ENCODE data around the gene MMS19.
"Not testable (repeated sequence)": the region's sequence is repeated elsewhere in the genome, so short reads cannot be mapped to it uniquely, and the experiment has no call there.

The MMS19 gene

DNA sequence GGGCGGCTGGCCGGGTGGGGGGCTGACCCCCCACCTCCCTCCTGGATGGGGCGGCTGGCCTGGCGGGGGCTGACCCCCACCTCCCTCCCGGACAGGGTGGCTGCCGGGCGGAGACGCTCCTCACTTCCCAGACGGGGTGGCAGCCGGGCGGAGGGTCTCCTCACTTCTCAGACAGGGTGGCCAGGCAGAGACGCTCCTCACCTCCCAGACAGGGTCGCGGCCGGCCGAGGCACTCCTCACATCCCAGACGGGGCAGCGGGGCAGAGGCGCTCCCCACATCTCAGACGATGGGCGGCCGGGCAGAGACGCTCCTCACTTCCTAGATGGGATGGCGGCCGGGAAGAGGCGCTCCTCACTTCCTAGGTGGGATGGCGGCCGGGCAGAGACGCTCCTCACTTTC lies 30.7 kb upstream of the MMS19 start:
- not testable (repeated sequence) for DNase-seq

DNA sequence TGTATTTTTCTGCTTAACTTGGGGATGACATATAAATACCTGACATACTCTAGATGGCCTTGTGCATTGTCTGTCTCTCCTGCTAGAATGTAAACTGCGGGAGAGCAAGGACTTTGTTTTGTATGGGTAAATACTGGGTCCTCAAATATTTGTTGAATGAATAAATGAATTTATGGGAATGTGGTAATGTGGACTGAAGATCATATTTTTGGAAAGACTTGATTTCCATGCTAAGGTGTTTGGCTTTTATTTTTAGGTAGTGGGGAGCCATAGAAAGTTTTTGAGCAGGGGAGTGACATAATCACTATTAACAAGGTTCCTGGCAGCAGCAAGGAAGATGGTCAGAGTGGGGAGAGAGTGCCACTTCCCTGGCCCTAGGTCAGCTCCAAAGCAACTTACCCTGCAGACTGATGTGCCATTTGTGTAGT lies 27.5 kb upstream of the MMS19 start:
- DNase-seq: no peak

DNA sequence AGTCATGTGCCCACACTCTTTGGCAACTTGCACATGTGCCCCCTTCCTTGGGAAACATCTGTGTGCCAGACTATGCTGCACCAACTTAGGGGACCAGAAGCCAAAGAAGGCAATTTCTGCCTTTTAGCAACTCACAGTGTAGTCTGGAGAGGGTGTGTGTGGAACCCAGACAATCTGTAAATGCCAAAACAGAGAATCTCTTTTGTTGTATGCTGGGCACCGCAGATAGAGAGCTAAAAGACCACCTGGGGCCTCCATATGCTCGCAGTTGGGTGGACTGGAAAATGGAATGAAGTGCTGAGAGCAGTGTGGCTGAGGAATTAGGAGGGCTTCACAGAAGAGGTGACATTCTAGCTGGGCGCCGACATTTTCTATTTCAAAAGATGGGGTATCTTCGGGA lies 26.9 kb upstream of the MMS19 start:
- no peak for DNase-seq

DNA sequence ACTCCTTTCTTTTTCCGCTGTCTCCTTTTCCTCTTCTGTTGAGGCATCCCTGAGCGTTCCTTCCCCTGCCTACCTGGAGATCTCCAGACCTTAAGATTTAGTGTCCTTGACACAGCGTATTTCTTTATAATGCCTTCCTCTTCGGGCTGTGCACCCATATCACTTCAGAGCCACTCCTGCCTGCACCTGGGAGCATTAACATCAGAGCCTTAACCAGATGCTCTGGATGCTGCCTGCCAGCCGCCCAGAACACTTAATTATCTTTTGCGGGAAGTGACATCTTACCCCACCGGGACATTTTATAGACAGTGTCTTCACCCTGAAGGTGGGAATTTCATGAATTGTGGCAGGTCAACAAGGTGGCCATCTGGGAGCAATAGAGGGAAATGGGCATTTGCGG lies 24.7 kb upstream of the MMS19 start:
- no peak for DNase-seq

DNA sequence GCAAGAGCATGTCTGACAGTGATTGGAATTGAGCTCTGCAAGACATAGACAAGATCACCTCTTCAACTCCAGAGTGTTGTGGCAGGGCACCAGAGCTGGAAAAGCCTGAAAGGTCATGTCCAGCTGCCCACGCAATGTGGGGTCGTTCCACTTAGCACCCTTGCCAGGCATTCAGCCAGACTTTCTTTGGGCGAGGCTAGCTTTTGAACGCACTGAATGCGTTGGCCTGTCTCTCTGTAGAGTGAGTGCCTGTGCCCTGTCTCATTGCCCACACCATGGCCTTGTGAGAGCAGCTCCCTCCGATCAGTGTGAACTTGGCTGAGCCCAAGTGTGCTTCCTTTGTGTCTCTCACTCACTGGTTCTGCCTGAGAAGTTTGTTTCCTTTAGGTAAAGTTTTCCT lies 23.8 kb upstream of the MMS19 start:
- no peak for DNase-seq

DNA sequence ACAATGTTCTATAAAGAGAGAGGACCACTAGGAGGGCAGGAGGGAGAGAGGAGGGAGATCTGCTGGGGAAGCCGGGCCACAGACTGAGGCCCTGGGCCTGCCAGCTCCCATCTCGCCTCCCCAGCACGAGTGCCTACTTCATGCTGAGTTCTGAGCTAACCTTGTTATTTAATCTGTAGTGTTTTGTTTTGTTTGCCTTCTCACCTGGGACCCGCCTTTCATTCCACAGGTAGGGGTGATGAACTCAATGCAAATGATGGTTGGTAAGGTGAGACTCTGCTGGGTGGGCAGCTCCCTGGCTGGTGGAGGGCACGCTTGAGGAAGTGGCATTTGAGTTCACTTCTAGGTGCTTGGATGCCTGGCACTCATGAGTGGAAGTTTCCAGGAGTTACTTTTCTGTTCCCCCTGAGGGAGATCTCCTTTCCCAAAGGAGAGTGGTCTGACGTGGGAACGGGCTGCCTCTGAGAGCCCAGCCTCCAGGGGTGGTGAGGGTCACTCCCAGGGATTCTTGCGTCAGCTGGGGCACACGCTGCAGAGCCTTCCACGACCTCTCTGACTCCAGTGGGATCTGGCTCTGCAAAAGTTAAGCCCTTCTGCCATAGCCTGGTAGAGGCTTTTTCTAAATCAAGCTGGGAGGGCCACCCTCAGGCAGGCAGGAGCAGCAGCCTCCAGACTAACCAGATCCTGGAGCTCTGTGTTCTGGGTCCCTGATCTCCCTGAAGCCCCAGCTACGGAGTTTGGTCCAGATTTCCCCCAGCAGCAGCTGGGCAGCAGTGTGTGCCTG lies 22.9 kb upstream of the MMS19 start:
- no peak for DNase-seq

DNA sequence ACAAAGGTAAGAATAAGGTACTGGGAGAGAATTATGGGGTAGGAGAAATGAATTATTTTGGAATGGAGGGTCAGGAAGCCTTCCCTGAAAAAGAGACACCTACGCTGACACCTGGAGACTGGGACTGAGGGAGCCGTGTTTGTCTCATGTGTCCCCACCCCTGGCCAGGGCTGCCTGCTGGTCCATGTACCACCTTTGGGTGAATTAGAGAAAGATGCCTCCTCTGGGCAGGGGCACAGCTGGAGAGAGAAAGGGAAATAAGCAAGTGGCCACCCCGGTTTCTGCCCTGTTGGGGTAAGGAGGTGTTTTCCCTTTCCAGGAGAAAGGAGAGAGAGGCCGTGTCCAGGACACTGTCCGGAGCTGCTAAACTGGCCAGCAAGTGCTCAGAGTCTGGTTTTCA lies 22.3 kb upstream of the MMS19 start:
- DNase-seq: no peak

DNA sequence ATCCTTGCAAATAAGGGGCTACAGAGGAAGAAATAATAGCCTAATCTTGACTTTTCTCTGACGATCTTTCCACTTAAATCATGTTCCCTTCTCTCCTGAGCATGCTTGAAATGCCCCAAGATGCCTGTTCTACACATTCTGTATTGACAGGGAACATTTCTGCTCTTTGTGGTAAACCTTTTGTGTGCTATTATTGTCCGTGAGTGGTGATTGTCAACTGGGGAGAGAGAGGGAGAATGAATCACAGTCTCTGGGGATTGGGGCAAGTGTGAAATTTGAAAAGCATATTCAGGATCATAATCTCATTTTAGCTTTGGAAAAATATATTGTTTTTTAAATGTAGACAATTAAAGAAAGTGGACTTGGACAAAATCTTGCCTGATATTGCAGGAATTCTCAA lies 21.1 kb upstream of the MMS19 start:
- DNase-seq: no peak

DNA sequence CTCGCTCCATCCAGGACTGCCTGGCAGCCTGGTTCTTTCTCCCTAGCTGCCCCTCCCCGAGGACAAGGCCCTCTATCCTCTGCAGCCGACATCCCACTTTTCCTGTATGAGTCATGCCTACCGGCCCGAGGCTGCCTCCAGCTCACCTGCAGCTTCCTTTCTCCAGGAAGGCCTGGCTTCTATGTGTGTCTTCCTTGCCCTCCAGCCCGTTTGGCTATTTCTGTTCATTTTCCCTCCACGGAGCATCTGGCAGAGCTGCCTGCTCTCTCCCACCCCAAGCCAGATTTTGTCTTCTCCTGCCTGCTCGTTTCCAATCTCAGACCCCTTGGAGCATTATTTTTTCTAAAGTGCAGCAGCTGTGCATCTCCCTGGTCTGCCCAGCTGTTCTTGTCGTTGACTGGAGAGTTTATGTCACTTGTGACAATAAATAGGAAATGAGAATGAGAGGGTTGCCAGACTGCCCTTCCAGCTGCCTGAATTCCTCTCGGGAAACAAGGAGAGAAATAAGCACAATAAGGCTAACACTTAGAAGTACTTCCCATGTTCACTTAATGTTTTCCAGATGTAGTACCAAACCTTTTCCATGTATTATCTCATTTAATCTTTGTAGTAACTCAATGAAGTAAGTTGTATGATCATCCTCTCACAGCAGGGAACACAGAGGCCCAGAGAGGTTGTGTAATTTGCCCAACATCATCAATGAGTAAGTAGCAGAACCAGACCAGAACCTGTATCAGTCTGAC lies 20.2 kb upstream of the MMS19 start:
- no peak for DNase-seq

DNA sequence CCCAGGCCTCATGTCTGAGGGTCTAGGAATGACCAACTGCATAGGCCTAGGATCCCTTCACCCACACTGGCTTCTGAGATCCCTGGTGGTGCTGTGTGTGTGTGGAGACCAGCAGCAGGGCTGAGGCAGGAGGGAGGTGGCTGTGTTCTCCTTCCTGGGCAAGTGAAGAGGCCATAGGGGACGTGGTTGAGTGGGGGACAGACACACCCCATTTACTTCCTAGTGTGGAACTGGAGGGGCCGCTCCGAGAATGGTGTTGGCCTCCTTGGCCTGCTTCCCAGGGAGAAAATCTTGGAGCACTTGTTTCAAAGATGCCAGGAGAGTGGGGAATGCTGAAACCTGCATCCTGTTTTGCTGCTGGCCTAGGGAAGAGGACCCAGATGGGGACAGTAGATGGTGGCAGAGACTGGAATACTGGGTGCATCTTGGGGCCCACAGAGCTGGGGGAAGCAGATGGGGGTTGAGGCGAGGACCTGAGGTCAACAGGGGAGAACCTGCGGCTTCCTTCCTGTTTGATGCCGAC lies 19.6 kb upstream of the MMS19 start:
- no peak for DNase-seq

DNA sequence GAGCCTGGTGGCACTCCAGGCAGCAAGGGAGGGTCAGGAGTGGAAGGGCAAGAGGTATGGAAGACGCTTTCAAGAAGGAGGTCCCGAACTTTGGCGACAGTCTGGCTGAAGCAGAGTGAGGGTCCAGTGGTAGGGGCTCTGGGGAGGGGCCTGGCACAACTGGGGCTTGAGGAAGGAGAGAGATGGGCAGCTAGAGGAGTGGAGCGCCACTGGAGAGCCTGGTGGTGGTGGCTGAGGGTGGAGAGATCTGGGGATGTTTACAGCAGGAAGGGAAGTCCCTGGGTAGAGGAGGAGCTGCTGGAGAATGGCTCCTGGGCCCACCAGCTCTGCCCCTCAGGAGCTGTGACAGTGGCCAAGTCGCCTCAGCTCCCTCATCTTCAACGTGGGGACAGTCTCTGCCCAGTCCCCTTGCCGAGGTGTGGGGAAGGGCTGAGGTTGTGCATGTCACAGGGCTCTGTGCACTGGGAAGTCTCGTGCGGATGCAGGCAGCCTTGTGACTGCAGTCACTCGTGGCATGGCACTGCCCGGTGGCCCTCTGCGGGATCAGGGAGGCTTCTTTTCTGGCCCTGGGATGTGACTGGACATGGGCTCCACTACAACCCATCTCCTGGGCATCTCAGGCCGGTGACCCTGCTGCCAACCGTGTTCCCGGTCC lies 19.0 kb upstream of the MMS19 start:
- no peak for DNase-seq

DNA sequence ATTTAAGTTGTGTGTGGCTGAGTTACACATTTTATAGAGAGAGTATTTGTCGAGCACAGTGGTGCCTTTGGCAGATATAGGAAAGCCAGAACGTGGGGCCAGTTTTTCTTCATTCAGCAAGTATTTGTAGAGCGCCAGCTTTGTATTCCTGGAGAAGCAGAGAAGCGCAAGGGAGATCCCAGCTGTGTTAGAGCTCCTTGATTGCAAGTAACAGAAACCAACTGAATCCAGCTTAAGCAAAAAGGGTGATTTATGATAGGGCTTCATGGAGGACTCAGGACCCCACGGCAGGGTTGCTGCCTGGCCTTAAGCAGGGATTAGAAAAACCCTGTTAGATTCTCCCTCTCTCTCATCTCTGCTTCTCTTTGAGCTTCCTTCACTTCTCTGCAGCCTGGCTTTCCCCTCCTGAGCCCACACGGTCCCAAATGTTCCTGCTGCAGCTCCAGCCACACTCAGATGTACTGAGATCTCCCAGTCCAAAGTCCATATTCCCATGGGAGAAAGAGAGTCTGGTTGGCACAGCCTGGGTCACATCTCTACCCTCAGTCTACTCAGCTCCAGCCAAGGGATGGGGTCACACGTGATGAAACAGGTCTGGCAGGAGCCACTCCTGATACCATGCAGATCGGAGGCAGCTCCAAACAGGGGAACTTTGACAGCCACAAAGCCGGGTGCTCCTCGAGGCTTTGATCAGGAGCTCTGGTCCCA lies 17.2 kb upstream of the MMS19 start:
- no peak for DNase-seq

DNA sequence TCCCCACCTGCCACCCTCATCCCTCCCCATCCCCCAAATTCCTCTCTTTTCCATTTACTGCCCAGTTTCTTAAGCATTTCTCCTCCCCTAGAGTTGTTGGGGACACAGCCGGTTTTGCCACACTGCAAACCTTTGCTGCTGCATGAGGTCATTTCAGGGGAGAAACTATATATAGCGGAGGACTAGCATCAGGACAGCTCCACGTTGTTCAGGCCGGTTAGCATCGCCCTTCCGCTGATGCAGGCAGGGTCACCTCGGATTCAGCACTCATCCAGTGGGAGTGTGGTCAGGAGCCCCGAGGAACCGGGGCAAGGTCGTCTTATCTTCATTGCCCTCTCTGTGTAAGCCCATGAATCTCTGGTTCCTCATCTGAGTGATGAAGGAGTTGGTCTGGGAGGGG lies 16.1 kb upstream of the MMS19 start:
- no peak for DNase-seq

DNA sequence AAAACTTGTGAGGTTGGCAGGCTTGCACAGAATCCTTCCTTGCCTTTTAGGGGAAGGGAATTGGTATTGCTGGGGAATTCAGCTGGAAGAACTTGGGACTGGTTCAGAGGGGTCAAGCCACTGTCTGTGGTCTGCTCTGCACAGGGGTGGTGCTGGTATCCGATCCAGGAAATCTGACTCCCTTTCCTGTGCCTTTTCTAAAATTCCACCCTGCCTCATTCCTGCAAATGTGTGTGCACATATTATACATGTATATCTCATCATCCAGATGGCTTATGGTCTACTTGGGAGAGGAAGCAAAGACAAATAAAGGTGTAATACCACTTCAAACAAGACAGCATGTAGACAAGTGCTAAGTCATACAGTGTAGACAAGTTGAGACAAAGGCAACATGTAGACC lies 14.8 kb upstream of the MMS19 start:
- no peak for DNase-seq

DNA sequence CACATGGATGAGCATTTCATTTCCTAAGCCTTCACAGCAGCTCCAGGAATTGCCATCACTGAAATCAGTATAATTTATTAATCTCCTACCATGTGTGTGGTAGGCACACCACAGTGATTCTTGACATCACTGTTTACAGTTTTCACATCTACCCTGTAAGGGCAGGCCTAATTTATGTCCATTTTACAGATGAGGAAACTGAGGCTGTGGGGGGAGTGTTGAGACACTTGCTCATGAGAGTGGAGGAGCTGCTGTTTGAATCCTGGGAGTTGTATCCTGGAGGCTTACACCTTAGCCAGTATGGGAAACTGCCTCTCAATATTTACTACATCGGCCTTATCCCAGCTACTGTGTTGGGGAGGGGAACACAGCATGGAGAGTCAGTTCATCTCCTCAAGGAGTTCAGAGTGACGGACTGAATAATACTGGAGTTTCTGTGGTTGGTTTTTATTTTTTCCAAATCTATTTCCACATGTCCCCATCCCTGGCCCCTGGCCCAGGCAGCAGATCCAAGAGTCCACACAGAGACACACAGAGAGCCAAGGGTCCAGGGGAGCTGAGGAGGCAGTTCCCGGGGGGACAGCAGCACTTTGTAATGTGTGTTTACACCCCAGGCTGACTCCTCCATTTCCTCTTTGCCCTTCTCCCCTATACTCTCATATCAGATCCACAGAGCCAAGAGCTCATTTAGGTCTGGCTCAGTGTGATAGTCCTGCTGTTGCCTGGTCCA lies 13.7 kb upstream of the MMS19 start:
- no peak for DNase-seq

DNA sequence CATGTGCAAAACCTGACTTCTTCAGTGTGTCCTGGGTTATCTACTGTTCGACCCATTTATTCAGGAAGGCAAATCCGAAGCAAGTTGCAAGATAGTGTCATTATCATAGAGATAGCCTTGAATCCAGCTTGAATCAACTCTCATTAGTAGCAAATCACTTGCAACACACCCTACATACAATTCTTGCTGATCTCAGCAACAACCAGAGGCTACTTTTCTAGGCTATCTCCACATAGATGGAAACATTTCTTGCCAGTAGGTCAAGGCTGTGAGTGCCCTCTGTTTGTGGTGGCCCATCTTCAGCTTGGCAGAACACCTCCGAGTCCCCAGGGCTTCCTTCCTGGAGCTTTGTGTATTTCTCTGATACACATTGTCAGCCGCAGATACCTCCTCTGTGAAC lies 12.5 kb upstream of the MMS19 start:
- DNase-seq: no peak

DNA sequence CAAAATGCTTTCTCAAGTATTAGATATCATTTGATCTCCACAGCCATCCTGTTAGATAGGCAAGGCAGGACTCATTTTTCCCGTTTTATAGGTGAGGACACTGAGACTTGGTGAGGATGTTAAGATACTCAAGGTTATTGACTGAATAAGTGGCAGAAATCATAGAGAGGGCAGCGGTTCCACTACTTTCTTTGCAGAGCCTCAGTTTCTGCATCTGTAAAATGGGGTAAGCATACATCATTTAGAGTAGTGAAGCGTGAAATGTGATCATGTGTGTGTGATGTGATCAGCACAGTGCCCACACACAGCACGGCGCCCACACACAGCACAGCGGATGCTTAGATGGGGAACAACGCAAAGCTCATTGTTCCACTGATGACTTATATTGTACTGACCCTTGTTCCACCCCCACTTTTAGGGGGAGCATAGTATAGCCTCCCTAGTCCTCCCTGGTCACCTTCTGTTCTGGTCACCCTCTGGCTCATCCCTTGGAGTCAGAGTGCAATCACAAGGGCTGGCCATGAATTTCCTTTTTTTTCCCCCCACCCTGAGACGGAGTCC lies 11.0 kb upstream of the MMS19 start:
- DNase-seq: no peak

DNA sequence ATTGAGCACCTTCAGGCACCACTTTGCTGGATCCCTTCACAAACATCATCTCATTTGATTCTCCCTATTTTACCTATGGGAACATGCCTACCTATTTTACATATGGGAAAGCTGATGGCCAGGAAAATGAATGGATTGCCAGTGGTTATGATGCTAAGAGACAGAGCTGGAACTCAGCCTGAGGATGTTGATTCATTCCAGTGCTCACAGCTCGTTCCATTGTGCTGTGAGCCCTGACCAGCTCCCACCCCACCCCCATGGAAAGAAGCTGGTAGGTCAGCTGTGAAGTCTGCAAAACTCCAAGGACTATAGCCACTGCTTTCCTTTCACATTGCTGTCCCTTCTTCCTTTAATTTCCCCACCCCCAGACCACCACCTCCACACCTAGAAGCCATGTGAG lies 10.1 kb upstream of the MMS19 start:
- no peak for DNase-seq

DNA sequence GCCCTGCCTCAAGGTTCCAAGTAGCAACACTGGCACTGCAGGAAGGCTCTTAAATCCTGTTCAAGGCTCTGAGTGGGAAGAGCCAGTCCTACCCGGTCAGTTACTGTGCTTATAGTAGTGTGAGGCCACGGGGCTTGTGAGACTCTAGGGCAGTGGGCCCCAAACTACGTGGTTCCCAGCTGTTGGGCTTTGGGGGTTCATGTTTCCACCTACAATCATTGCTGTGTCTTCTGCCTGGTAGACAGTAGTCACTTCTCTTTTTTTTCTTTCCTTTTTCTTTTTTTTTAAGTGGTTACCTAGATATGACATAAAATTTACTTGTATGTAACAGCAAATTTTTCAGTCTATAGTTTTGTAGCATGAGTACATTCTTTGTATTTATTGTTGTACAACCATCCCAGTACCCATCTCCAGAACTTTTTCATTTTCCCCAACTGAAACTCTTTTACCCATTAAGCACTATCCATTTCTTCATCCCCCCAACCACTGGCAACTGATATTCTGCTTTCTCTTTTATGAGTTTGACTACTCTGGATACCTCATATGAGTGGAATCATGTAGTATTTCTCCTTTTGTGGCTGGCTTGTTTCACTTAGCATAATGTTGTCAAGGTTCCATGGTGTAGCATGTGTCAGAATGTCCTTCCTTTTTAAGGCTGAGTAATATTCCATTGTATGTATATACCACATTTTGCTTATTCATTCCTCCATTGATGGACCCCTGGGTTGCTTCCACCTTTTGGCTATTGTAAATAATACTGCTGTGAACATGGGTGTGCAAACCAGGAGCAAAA lies 8.2 kb upstream of the MMS19 start:
- DNase-seq: no peak

DNA sequence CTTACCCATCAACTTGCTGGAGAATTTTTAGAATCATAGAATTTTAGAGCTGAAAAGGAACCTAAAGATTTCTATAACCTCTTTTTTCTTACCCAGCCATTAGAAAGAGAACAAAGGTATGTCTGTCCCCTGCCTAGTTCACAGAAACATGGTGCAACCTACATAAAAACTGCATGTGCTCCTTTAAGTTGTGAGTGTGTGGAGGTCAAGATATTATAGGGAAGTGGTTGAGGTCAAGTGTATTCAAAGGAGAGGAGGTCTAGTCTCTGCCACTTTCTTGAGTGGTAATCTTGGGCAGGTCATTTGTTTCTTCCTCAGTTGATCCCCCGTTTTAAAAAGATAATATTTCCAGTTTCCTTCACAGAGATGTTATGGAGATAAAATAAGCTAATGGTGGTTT lies 6.9 kb upstream of the MMS19 start:
- no peak for DNase-seq

DNA sequence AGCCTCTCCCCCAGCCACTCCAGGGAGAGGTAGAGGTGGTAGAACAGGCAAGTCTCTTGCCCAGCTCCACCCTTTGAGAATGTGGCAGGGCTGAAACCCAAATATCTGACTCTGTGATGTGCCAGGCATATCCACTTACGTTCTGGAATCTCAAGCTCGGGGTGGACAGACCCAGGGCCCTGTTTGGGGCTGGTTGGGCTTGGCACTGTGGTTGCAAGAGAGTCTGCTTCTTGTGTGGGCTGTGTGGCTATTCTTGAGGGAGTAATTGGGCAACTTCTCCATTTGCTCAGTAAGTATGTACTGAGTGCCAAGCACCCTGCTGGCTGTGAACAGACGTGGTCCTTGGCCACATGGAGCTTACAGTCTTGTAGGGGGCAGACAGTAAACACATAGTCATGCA lies 5.2 kb upstream of the MMS19 start:
- no peak for DNase-seq

All from central memory CD4-positive, alpha-beta T cell (primary cell).